Heart left ventricle (tissue), 13 donors: Measurements from ENCODE around the gene TENT4B.
A peak's percentile ranks its signal among the peaks of the same experiment; 100 is the strongest.

Experiments used
- POLR2A ChIP-seq, 2 donors: fragments of 450-650 bp; IDR thresholded peaks; one replicate each; pipeline ENCODE4 v1.6.1; 2017; ENCODE audit warnings: antibody characterized with exemption in 2 of 2, mild to moderate bottlenecking in 2 of 2, moderate library complexity in 2 of 2
- TF ChIP-seq, protein P1 (sequence below), 12 donors: fragments of 200-600 bp; sonication (generic) in 4 of 12; IDR thresholded peaks; one replicate each; pipeline versions ENCODE4 v1.5.0 to v1.8.0; 2018 to 2022; ENCODE audit warnings: antibody characterized with exemption in 12 of 12, mild to moderate bottlenecking in 5 of 12
- donor health status: ischemic (EF 13 %, LVEDD 7.1; RV severe dilation, severe dysfunction).
- donor health status: DM: no; HTN: yes; CAD: no.
- donor health status: DM: no; HTN: no; CAD: no.
- donor health status: ischemic (EF 25% LVEDD 6.9; RV normal size, moderate dysfunction).
- donor health status: ischemic (EF 25% LVEDD 5.7; RV mildly dilated, moderate dysfunction).
- donor health status: ischemic (EF 35%, LVEDD 5.7; RV mildly dilated, moderate dysfunction).
- donor health status: nonischemic (EF 11% LVEDD 7.7; RV severe dilation, severe dysfunction).
- donor health status: DM: yes; HTN: yes; CAD: no.
- donor health status: PGD.
- donor health status: ischemic (EF 29% LVEDD 5.4; RV normal size, mild dysfunction).
- donor health status: nonischemic (EF 23%, LVEDD 6.1; RV moderate dilation, normal function).

- TF ChIP-seq, protein P1, sequence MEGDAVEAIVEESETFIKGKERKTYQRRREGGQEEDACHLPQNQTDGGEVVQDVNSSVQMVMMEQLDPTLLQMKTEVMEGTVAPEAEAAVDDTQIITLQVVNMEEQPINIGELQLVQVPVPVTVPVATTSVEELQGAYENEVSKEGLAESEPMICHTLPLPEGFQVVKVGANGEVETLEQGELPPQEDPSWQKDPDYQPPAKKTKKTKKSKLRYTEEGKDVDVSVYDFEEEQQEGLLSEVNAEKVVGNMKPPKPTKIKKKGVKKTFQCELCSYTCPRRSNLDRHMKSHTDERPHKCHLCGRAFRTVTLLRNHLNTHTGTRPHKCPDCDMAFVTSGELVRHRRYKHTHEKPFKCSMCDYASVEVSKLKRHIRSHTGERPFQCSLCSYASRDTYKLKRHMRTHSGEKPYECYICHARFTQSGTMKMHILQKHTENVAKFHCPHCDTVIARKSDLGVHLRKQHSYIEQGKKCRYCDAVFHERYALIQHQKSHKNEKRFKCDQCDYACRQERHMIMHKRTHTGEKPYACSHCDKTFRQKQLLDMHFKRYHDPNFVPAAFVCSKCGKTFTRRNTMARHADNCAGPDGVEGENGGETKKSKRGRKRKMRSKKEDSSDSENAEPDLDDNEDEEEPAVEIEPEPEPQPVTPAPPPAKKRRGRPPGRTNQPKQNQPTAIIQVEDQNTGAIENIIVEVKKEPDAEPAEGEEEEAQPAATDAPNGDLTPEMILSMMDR (IDR thresholded peaks at IDR 0.05) = peak in 2 of 12 donors; percentile 7 to 19
- TF ChIP-seq POLR2A (IDR thresholded peaks at IDR 0.05) = no peak
Observed at GRCh38 chr16:50265260-50265659, 112.2 kb downstream of the TENT4B start.
